Heart right ventricle (tissue), 16 donors: ENCODE data around the gene TIMM10B. TPM values are rescaled to one million over a fixed set of nuclear protein-coding genes. Genes with fewer than 3 reads are reported as not detected.
A peak's percentile ranks its signal among the peaks of the same experiment; 100 is the strongest.

Source experiments
- ATAC-seq, 8 donors: fragments of 200-7000 bp; cut with Tn5 transposase; one replicate each; pipeline ENCODE4 v1.9.1; 2020; ENCODE audit warnings: mild to moderate bottlenecking in 8 of 8, moderate library complexity in 8 of 8, moderate number of reproducible peaks in 1 of 8
- DNase-seq, 2 donors: peaks; one replicate each; pipeline ENCODE4 v3.0.0-alpha.2; 2020
- H3K27ac ChIP-seq, 10 donors: fragments of 200-600 bp; sonication (generic) in 2 of 10; one replicate each; pipeline versions ENCODE4 v1.5.0 to v1.8.0; 2020 to 2022; ENCODE audit warnings: mild to moderate bottlenecking in 3 of 10
- H3K27me3 ChIP-seq, 7 donors: fragments of 200-600 bp; one replicate each; pipeline ENCODE4 v1.8.0; 2021 to 2022; ENCODE audit warnings: mild to moderate bottlenecking in 2 of 7
- H3K36me3 ChIP-seq, 9 donors: fragments of 200-600 bp; sonication (generic) in 1 of 9; one replicate each; pipeline versions ENCODE4 v1.5.0 to v1.8.0; 2020 to 2022; ENCODE audit warnings: mild to moderate bottlenecking in 2 of 9
- H3K4me1 ChIP-seq, 9 donors: fragments of 200-600 bp; sonication (generic) in 1 of 9; one replicate each; pipeline versions ENCODE4 v1.5.0 to v1.8.0; 2020 to 2022; ENCODE audit warnings: mild to moderate bottlenecking in 4 of 9
- H3K4me3 ChIP-seq, 10 donors: fragments of 200-600 bp; sonication (generic) in 2 of 10; one replicate each; pipeline versions ENCODE4 v1.5.0 to v1.8.0; 2020 to 2022; ENCODE audit warnings: mild to moderate bottlenecking in 7 of 10, moderate library complexity in 2 of 10
- H3K9me3 ChIP-seq, 11 donors: fragments of 200-600 bp in 10 of 11; sonication (generic) in 2 of 11; one replicate each; pipeline versions ENCODE4 v1.5.0 to v1.8.0; 2013 to 2022; ENCODE audit warnings: mild to moderate bottlenecking in 2 of 11, control low read depth in 1 of 11, moderate library complexity in 1 of 11
- WGBS, 2 donors: extraction: QIAGEN DNeasy Blood & Tissue Kit; methylation state at CpG; one replicate each; pipeline ENCODE4 v1.1.7; 2013; ENCODE audit warnings: inconsistent platforms in 1 of 2; 5-methylcytosine and 5-hydroxymethylcytosine counted together
- intact Hi-C, 10 donors: fragments of 100-400 bp; cut with DNase I; formaldehyde crosslinking; loops; one replicate each; pipeline versions ENCODE4 v1.11.1 to v1.14.2; 2022
- polyA plus RNA-seq, 2 donors: library from polyadenylated mRNA; stranded (reverse); fragments of 200-250 nt; gene quantifications; one replicate each; pipeline ENCODE4 v1.2.3, GENCODE V29; 2013
- total RNA-seq, 10 donors: library from RNA; stranded (reverse); fragmentation: NEBNext Ultra II Directional in 3 of 10; extraction: Animal tissue kit (Norgen Biotek cat#: 25700) in 3 of 10; gene quantifications; one replicate each; pipeline versions ENCODE4 v1.2.1 to v1.2.4, GENCODE V29; 2021 to 2023
- TF ChIP-seq, protein P1 (sequence below), 9 donors: fragments of 200-600 bp; sonication (generic) in 2 of 9; IDR thresholded peaks; one replicate each; pipeline versions ENCODE4 v1.5.0 to v1.8.0; 2021 to 2022; ENCODE audit warnings: antibody characterized with exemption in 9 of 9, mild to moderate bottlenecking in 5 of 9, moderate library complexity in 1 of 9
- donor health status: Arrhythmogenic right ventricular cardiomyopathy.
- donor health status: ischemic (EF 13 %, LVEDD 7.1; RV severe dilation, severe dysfunction).
- donor health status: healthy with polysubstance abuse.
- donor health status: DM: no; HTN: yes; CAD: no.
- donor health status: DM: no; HTN: no; CAD: no.
- donor health status: ischemic (EF 25% LVEDD 6.9; RV normal size, moderate dysfunction).
- donor health status: ischemic (EF 25% LVEDD 5.7; RV mildly dilated, moderate dysfunction).
- donor health status: healthy.
- donor health status: DM: yes; HTN: yes; CAD: no.
- donor health status: Ischemic cardiomyopathy.
- donor health status: ischemic (EF 35%, LVEDD 5.7; RV mildly dilated, moderate dysfunction).
- donor health status: nonischemic (EF 11% LVEDD 7.7; RV severe dilation, severe dysfunction).
- donor health status: DM: yes; HTN: yes; CAD: no.
- donor health status: PGD.
- donor health status: ischemic (EF 29% LVEDD 5.4; RV normal size, mild dysfunction).
- donor health status: nonischemic (EF 23%, LVEDD 6.1; RV moderate dilation, normal function).

The TIMM10B gene
- total and polyA plus RNA-seq, 12 donors, result 10.0 to 21.6 (median 16.5) TPM

DNA sequence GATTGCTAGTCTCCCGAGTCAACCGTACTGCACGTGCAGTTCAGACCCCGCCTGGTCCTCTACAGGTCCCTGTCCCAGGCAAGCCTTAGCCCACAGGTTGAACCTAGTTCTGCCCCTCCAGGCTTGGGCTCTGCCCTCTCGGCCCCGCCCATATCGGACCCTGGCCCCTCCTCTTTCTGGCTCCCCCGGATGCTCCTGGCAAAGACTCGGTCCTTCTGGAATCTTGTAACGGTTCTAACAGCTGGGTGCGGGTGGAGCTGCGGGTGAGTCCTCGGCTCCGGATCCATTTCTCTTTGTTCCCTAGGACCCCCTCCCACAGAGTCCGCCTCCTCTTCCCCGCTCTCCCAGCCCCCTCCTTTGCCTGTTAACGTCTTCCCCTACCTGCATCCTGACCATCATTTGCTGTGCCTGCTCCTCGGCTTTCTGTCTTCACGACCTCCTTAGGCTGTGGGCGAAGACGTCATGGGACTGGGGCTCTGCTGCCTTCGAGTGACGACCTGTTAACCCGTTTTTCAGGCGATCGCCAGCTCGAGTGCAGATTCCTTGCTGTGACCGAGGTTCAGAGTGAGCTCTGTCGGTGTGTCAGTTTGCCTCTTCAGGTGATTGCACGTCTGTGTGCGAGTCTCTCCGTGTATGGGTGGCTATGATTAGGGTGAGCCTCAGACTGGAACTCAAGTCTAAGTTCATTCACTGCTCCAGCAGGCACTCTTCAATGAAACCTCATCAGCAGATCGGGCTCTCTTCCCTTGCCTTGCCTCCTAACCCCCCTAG lies 16.0 kb downstream of the TIMM10B start, which contains the start of gene DNHD1:
DNHD1 (plus strand) TSS at position 212 of the 771 bp plus-strand sequence. CDS start 936 bp downstream, outside the sequence.
- DNase-seq, result peak in 1 of 2 donors; percentile 38
- intact Hi-C loops, result no loop called here
- TF ChIP-seq, protein P1, sequence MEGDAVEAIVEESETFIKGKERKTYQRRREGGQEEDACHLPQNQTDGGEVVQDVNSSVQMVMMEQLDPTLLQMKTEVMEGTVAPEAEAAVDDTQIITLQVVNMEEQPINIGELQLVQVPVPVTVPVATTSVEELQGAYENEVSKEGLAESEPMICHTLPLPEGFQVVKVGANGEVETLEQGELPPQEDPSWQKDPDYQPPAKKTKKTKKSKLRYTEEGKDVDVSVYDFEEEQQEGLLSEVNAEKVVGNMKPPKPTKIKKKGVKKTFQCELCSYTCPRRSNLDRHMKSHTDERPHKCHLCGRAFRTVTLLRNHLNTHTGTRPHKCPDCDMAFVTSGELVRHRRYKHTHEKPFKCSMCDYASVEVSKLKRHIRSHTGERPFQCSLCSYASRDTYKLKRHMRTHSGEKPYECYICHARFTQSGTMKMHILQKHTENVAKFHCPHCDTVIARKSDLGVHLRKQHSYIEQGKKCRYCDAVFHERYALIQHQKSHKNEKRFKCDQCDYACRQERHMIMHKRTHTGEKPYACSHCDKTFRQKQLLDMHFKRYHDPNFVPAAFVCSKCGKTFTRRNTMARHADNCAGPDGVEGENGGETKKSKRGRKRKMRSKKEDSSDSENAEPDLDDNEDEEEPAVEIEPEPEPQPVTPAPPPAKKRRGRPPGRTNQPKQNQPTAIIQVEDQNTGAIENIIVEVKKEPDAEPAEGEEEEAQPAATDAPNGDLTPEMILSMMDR (IDR thresholded peaks at IDR 0.05), result no peak
- Histone ChIP-seq H3K27me3 (no peaks in the 10 kb centered on the region), H3K4me3 (peak within 1 kb of the TSS in 6 of 10 donors; percentile 1 to 30 (median 16)), H3K9me3 (no peaks in the 10 kb centered on the region), H3K27ac (peak within 1 kb of the TSS in 4 of 10 donors; percentile 3 to 29 (median 10)), H3K4me1 (peaks cover 0 to 20% (median 8%) of the 10 kb centered on the region in 9 donors), H3K36me3 (peaks cover 0 to 67% (median 10%) of the 10 kb centered on the region in 9 donors)
- 45 to 51% methylated on average over 33 of the region's 33 CpGs for WGBS, 2 donors
- peak; percentile 32 to 69 (median 60) for ATAC-seq

DNA sequence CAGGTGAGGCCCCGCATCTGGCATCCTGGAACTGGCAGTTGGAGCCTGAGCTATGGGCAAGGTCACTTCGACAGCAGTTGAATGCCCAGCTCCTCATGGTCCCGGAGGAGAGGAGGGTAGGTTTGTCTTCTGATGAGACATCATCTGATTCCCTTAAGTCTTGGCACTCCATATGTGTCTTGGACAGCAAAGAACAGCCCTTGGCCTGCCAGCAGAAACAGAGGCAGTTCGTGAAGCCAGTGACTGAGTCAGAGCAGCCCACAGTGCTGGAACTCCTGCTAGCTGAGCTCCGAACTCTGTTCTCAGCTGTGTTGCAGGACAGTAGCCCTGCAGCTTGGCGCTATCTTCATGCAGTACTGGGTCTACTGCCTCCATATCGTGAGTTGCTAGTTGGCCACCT lies 16.8 kb downstream of the TIMM10B start:
- TF ChIP-seq, protein P1 (IDR thresholded peaks at IDR 0.05), result no peak
- Histone ChIP-seq H3K36me3 (peaks cover 0 to 67% (median 11%) of the 10 kb centered on the region in 9 donors), H3K27me3 (no peaks in the 10 kb centered on the region), H3K9me3 (no peaks in the 10 kb centered on the region), H3K4me3 (no peak overlapping the region), H3K27ac (peak overlapping the region in 3 of 10 donors; percentile 3 to 29 (median 12)), H3K4me1 (peaks cover 0 to 20% (median 8%) of the 10 kb centered on the region in 9 donors)
- peak in 7 of 8 donors; percentile 23 to 68 (median 56) for ATAC-seq
- intact Hi-C loops, result no loop called here
- 84 to 87% methylated on average over 7 of the region's 7 CpGs for WGBS, 2 donors
- DNase-seq, result no peak

DNA sequence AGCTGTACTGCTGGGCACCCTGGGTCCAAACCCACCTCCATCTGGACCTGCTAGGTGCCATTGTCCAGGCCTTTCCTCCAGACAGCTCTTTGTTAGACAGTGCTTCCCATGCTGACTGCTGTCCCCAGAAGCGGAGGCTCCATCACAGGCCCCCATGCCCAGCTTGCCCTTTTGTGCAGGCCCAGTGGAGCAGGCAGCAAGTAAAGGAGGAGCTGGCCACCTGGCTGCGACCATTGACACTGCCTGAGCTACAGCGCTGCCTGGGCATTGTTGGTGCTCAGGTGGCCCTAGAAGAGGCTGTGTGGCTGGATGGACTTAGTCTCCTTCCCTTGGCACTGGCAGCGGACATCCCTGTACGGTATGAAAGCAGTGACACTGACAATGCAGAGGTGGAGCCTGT lies 17.2 kb downstream of the TIMM10B start:
- H3K36me3 ChIP-seq, result peaks cover 0 to 67% (median 15%) of the 10 kb centered on the region in 9 donors
- no peak overlapping the region for H3K4me3 ChIP-seq
- no peak overlapping the region for H3K27ac ChIP-seq
- TF ChIP-seq, protein P1 (IDR thresholded peaks at IDR 0.05), result no peak
- DNase-seq, result no peak
- peak in 1 of 8 donors; percentile 8 for ATAC-seq
- WGBS, 2 donors, result 94 to 98% methylated on average over 5 of the region's 5 CpGs
- no peaks in the 10 kb centered on the region for H3K9me3 ChIP-seq
- peaks cover 0 to 20% (median 8%) of the 10 kb centered on the region in 9 donors for H3K4me1 ChIP-seq
- H3K27me3 ChIP-seq, result no peaks in the 10 kb centered on the region
- intact Hi-C loops, result no loop called here

DNA sequence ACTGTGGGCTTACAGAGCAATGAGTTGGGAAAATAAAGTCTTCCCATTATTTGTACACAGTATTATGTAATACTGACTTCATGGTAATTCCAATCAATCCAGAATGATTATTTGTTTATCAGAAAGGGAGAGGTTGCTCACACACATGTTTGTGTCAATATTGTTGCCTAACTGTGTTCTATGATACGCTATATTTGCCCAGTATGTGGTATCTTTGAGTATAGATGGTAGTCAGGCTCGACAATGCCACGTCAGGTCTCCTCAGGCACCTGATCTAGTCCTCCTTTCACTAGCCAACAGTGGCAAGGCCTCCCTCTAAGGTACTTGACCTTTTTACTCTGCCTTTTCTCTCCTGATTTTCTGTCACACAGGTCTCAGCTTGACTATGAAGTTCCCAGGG lies 21.1 kb downstream of the TIMM10B start:
- Histone ChIP-seq H3K9me3 (no peaks in the 10 kb centered on the region), H3K36me3 (peaks cover 0 to 73% (median 22%) of the 10 kb centered on the region in 9 donors), H3K4me3 (no peak overlapping the region), H3K27ac (no peak overlapping the region), H3K27me3 (no peaks in the 10 kb centered on the region), H3K4me1 (peaks cover 0 to 15% (median 8%) of the 10 kb centered on the region in 9 donors)
- no peak for DNase-seq
- intact Hi-C loops, result loop anchor here in 3 of 10 donors (5.0 kb wide), 2 partner anchors 60 to 120 kb away; partner anchors contain the start of gene HPX (in 1 of the 3)
- TF ChIP-seq, protein P1 (IDR thresholded peaks at IDR 0.05), result no peak
- WGBS, 2 donors, result 92 to 97% methylated on average over 3 of the region's 3 CpGs
- ATAC-seq, result no peak
